Brain pericyte (primary cell): ENCODE measurements around the gene C12orf43.
A peak's percentile ranks its signal among the peaks of the same experiment; 100 is the strongest.
"Not testable (repeated sequence)": the region's sequence is repeated elsewhere in the genome, so short reads cannot be mapped to it uniquely, and the experiment has no call there.

Experiments
- DNase-seq: peaks from one replicate; pipeline ENCODE4 v3.0.0-alpha.2; 2012; ENCODE audit warnings: low read depth, low spot score

The C12orf43 gene, protein sequence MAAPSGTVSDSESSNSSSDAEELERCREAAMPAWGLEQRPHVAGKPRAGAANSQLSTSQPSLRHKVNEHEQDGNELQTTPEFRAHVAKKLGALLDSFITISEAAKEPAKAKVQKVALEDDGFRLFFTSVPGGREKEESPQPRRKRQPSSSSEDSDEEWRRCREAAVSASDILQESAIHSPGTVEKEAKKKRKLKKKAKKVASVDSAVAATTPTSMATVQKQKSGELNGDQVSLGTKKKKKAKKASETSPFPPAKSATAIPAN

DNA sequence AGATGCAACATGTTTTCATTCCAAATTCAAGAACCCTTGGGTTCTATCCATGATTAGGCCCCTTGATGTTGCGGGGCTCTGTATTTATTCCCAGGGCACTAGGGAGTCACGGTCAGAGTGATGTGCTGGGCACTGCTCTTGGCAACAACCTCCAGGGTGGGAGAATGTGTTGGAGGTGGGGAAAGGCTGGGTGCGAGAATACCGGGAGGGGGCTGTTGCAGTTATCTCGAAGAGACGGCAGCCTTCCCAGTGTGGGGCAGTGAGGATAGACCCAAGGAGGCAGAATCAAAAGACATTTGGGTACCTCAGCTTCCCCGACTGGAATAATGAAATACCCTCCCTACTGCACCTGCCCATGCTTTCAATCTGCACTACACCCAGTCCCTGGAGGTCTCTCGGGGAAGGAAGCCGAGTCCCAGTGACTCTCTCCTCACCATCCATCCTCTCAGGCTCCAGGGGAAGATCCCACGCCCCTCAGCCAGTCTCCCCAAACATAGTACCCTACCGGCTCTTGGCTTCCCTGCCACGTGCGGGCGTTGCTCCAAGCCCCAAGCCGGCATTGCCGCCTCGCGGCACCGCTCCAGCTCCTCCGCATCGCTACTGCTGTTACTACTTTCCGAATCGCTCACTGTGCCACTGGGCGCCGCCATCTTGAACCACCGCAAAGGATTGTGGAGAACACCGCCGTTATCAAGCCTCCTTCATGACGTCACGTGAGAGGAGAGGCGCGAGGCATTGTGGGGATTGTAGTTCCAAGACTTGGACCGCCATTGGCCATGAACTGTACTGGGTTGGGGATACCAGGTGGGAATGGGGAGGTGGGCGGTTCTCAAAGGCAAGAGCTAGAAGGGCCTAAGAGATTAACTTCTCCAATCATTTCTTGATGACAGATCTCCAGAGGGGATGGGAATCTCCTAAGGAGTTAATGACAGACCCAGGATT lies at the start of gene C12orf43:
C12orf43 (minus strand) TSS at position 663 of the 942 bp plus-strand sequence; CDS start at position 650, 13 bp downstream.
- peak; percentile 67 for DNase-seq

DNA sequence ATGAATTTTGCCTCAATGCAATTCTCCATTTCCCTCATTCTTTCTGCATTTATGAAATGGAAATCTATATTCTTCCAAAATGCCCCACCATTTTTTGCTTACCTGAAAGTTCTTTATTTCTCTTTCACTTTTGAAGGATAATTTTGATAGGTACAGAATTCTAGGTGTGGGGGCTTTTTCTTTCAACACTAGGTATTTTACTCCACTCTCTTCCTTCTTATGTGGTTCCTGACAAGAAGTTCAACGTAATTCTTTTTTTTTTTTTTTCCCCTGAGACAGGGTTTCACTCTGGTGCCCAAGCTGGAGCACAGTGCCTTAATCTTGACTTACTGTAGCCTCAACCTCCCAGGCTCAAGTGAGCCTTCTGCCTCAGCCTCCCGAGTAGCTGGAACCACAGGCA lies 49.1 kb upstream of the C12orf43 start:
- DNase-seq = no peak

GRCh38 chr12:121064586-121064985 lies 48.3 kb upstream of the C12orf43 start:
- not testable (repeated sequence) for DNase-seq

DNA sequence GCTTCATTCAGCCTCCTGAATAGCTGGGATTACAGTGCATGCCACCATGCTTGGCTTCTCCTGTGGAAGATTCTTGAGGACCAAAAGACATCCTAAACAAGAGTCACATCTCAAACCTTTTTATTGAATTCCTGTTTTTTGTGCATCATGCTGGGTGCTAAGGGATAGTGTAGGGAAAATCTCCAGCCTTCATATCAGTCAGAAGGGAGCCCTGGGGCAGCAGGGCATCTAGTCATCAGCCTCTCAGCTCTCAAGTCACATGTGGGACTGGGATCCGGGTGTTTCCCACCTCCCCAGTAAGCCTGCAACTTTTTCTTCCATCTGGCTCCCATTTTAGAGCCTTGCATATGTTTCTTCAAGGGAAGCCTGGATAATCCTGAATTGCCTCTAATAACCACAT lies 47.8 kb upstream of the C12orf43 start:
- no peak for DNase-seq

DNA sequence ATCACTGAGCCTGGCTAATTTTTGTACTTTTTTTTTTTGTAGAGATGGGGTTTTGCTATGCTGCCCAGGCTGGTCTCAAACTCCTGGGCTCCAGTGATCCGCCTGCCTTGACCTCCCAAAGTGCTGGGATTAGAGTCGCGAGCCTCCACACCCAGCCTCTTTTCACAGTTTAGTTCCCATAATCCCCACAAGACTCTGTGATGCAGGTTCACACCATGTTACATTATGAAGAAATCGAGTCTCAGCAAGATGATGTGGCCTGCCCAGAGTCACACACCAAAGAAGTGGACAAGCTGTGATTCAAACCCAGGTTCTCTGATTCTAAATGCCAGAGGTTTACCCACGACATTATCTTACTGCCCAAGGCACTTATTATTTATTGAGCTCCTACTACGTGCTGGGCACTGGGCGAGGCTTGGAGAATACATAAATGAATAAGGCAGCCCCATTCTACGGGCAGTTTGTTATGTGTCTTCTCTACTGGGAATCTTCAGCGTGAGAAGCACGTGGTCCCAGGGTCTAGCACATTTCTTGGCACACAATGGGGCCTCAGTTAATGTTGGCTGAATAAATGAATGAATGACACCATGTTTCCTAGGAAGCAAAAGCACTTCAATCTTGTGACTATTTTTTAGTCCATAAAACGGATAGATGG lies 46.2 kb upstream of the C12orf43 start:
- no peak for DNase-seq

GRCh38 chr12:121061831-121062230 lies 45.5 kb upstream of the C12orf43 start:
- no peak for DNase-seq

DNA sequence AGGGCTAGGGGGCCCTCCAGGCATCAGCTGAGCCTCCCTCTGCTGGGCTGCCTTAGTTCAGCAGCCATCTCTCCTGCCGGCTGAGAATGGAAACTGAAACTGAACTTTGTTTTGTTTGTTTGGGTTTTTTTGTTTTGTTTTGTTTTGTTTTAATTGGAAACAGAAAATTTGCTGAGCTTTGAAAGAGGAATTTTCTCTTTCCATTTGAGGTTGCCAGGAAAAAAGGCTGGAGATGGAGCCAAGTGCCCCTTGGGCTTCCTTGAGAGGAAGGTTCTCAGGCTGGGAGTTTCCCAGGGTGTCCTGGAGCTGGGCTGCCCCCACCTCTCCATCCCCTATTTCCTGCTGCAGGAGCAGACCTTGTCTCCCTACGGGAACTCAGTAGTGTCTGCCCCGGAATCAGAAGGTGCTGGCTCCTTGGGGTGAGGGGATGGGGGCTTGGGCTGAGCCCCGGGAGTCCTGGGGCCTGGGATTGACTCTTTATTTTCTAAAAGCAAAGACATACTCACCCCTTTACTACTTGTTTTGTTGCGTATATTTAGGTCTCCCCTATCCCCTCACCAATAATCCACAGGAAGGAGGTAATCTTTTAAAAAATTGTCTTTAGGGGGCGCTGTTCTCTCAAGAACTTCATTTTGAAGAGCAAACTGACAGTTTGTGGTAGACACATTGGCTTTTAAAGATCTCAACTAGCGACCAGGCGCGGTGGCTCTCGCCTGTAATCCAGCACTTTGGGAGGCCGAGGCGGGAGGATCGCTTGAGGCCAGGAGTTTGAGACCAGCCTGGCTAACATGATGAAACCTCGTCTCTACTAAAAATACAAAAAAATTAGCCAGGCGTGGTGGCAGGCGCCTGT lies 44.1 kb upstream of the C12orf43 start:
- peak; percentile 20 for DNase-seq

DNA sequence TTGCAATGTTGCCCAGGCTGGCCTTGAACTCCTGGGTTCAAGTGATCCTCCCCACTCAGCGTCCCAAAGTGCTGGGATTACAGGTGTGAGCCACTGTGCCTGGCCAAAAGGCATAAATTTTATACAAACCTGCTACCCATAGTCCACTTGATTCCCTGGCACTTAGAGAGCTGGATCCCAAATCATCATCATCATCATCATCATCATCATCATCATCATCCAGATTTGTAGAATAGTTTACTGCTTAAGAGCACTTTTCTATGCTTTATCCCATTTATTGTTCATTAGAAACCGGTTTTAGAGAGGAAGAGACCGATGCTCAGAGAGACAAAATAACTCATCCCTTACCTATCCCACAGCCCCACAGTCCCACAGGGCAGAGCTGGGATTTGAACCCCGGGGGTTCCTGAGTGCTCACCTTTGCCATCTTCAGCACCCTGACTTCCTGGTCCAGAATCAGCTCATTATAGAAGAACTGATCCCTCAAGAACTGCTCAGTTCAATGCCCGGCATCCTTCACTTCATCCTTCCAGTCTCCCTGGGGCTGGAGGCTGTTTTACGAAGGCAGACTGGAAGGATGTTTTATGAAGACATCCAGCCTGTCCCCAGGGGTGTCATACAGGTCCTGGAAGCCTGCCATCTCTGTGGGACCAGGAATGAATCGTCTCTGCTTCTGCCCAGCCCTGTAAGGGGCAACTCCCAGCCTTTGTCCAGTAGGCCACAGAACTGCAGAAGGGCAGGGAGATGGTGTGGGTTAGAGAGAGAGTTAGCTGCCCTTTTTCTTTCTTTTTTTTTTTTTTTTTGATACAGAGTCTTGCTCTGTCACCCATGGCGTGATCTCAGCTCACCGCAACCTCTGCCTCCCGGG lies 43.0 kb upstream of the C12orf43 start:
- no peak for DNase-seq

DNA sequence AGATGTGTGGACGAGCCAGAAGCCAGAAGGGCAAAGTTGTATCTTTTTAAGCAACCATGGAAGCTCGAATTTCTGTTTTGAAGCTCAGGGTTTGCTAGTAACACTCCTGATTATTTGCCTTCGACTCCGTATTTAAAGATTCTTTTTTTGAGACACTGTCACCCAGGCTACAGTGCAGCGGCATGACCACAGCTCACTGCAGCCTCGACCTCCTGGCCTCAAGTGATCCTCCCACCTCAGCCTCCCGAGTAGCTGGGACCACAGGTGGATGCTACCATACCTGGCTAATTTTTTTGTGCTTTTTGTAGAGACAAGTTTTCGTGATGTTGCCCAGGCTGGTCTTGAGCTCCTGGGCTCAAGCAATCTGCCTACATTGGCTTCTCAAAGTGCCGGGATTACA lies 41.5 kb upstream of the C12orf43 start:
- no peak for DNase-seq

- DNase-seq = no peak
These were observed 37.4 kb upstream of the C12orf43 start for GRCh38 chr12:121053706-121054105.

DNA sequence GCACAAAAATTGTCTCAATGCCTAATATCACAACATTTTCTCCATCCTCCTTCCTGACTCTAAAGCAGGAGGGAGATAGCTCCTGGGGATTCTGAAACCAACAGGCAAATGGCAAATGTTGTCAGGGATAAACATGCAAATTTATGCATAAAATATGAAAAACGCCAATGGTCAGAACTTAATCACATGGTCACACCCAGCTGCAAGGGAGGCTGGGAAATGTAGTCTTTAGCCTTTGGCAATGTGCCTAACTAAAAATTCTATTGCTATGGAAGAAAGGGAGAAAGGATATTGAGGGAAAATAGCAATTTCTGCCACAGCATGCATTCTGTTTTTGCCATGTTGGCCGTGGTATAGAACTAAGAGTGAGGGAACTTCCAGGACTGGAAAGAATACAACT lies 34.4 kb upstream of the C12orf43 start:
- no peak for DNase-seq

DNA sequence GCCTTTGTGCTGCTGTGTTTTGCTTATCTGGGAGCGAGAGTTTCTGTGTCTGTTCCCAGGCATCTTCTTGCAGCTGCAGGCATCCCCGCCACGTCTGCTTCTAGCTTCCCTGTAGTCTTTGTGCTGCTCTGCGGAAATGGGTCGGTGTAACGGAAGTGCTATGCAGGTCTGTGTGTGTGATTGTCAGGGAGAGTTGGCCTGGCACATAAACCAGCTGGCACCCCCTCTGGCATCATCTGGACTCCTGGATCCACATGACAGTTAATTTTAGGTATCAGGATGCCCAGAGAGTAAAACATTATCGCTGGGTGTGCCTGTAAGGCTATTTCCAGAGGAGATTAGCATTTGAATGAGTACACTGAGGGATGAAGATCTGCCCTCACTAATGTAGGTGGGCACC lies 32.2 kb upstream of the C12orf43 start:
- no peak for DNase-seq

DNA sequence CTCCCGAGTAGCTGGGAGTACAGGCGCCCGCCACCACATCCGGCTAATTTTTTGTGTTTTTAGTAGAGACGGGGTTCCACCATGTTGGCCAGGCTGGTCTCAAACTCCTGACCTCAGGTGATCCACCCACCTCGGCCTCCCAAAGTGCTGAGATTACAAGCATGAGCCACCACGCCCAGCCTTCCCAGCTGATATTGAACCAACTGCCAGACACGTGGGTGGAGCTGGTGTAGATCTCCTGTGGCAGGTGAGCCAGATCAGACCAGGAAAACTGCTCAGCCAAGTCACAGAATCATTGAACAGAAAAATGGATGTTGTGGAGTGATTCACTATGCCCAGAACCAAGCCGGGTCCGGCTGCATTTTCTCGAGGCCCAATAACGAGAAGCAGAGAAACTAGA lies 31.1 kb upstream of the C12orf43 start:
- DNase-seq = not testable (repeated sequence)

GRCh38 chr12:121043067-121043466 lies 26.8 kb upstream of the C12orf43 start:
- DNase-seq = no peak

DNA sequence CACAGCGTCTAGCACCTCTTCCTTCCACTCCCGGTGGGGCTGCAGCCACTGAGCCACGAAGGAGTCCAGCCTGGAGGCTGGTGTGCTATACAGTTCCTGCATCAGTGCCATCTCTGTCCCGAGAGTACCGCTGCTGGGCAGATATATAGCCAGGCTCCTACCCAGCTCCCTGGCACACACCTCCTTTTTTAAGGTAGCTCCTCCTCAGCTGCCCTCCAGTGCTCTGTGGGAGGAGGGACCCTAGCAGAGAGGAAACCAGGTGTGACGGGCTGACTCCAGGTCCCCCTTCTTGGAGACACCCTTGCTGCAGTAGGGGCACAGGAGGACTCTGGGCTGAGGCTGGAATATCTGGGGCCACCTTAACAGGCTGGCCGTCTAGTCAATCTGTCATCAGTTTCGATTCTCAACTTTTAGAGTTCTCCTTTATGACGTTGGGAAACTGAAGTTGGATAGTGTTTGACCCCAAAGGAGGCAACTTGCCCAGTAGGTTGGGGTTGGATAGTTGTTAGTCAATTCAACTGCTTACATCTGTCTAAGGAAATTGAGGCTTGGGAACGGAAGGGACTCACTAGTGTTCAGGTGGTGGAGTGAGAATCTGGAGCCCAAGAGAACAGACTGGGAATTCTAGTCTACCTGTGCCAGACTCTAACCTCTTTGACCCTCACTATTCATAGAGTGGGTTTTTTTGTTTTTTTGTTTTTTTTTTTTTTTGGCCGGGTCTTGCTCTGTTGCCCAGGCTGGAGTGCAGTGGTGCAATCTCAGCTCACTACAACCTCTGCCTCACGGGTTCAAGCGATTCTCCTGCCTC lies 22.8 kb upstream of the C12orf43 start, which contains the start of gene OASL:
OASL (minus strand) TSS at position 386 of the 808 bp plus-strand sequence; CDS start at position 111, 275 bp downstream.
- no peak for DNase-seq

DNA sequence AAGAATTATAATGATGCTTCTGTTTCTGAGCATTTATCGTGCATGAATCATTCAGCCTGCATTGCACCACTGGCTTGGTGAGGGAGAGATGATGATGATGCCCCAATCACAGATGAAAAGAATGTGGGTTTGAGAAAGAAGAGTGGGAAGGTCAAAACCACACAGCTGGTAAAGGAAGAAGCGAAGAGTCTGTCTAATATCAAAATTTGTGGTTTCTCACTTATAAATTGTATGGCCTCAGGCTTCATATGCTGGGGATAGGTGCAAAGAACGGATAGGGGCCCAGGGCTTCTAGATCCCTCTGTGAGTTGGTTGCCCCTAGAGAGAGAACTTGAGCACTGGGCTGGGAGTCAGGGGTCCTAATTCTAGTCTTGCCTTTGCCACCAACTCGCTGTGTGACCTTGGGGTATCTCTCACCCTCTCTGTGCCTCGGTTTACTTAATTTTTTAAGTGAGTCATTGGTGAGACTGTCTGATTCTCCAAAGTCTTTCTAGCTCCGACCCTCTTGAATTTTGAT lies 20.6 kb upstream of the C12orf43 start:
- no peak for DNase-seq

- DNase-seq = no peak
These were observed 18.5 kb upstream of the C12orf43 start for GRCh38 chr12:121034616-121035305.

DNA sequence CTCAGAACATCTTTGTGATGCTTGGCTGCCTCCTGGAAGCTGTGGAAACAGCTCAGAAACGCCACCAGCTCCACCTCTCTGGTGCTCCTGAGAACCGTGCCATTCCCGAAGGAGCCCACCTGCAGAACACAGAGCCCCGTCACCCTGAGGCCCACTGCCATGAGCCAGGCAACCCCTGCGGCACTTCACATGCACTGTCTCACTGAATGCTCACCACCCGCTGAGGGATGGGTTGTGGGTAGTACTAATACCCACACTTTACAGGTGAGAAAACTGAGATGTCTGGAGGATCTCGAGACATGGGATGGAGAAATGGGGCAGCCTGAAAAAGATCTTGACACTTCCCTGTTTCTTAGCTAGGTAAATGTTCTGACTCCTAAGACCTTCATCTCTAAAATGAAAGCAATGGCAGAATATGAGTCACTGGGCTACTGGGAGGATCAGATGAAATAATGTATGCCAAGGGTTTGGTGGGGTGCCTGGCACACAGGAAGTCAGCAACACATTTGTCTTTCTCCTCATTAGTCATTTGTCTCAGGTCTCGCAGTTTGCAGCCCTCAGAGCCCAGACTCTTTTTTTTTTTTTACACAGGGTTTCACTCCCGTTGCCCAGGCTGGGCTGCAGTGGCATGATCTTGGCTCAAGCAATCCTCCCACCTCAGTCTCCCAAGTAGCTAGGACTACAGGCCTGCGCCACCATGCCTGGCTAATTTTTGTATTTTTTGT lies 17.5 kb upstream of the C12orf43 start:
- no peak for DNase-seq
